Kidney glomerular epithelial cell (primary cell): Measurements from ENCODE around the gene KIRREL1.

Experiments
- DNase-seq: peaks from one replicate; lab custom pipeline; 2025; lab: John Stamatoyannopoulos, UW

KIRREL1 gene

GRCh38 chr1:158035976-158036583, 42.6 kb downstream of the KIRREL1 start:
- DNase-seq, result peak; percentile 33

- DNase-seq, result no peak
These were observed 43.8 kb downstream of the KIRREL1 start for GRCh38 chr1:158037008-158037865.

- DNase-seq, result peak; percentile 76
These were observed 44.5 kb downstream of the KIRREL1 start for GRCh38 chr1:158037866-158038359.

DNA sequence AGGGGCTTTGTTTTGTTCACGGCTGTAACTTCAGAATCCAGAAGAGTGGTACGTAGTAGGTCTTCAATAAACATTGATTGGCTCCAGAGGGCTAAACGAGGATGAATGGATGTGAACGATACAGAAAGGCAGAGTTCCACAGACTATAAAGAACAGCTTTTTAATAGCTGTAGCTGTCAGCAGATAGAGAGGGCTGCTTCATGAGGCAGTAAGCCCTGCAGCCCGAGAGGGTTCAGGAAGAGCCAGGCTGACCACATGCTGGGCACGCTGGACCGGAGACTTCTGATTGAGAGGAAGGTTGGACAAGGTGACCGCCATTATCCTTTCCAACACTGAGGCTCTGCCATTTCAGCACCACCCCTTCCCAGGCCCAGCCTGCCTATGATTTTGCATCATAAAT, 45.3 kb downstream of the KIRREL1 start:
- DNase-seq, result no peak

- no peak for DNase-seq
These were observed 45.9 kb downstream of the KIRREL1 start for GRCh38 chr1:158039380-158039779.

DNA sequence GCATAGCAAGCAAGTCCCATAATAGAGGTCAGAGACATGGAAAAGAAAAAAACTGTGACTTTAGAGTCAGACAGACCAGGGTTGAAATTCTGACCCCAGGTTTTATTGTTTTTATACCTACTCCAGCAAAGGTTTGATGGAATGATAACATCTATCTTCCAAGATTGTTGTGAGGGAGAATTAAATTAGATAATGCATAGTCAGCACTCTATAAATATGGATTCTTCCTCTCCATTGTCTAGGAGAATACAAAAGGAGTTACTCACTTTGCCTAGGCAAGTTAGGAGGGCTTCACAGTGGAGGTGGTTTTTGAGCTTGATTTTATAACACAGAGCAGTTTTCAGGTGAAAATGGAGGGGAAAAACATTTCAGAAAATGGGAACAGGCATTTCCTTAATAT, 46.9 kb downstream of the KIRREL1 start:
- no peak for DNase-seq

GRCh38 chr1:158043232-158043631, 49.8 kb downstream of the KIRREL1 start:
- no peak for DNase-seq

DNA sequence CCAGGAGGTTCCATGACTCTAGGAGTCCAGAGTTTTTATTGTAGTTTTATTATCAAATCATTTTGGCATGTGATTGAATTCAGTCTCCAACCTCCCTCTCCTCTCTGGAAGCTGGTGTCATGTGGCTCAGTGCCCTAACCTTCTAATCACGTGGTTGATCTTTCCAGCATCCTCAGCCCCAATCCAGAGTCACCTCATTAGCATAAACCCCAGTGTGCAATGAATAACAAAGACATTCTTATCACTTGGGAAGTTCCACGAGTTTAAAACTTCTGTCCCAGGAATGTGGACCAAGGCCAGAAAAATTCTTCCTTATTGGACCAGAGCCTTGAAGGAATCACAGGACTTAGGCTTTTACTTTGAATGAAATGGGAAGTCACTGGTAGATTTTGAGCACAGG, 52.2 kb downstream of the KIRREL1 start:
- peak; percentile 68 for DNase-seq

DNA sequence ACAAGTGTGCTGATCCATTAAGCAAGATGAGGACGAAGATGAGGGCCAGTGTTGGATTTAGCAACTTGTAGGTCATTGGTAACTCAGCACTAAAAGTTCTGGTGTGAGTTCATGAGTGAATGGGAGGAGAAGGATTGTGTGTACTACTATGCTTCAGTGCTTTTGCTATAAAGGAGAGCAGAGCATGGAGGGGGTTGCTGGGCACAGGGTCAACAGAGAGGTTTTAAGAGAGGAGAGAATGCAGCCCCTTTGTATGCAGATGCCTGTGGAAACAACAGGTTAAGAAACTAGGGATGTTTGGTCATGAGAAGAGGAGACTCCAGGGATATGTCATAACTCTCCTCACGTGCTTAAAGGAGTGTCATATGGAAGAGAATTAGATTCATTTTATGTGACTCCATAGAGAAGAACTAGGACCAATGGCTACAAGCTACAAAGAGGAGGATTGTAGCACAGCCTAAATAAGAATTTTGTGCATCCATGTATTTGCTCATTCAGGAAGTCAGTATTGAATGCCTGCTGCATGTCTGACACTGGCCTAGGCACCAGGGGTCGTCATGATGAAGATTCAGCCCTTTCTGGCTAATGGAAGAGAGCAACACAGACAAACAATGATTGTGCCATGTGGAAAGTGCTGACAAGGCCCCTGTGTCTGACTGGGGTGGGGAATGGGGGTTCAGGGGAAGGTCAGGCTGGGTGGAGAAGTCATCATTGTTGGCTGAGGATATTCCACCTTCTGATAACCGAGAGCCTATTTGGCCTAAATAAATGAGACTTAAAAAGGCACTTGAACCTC, 53.5 kb downstream of the KIRREL1 start:
- DNase-seq, result no peak

DNA sequence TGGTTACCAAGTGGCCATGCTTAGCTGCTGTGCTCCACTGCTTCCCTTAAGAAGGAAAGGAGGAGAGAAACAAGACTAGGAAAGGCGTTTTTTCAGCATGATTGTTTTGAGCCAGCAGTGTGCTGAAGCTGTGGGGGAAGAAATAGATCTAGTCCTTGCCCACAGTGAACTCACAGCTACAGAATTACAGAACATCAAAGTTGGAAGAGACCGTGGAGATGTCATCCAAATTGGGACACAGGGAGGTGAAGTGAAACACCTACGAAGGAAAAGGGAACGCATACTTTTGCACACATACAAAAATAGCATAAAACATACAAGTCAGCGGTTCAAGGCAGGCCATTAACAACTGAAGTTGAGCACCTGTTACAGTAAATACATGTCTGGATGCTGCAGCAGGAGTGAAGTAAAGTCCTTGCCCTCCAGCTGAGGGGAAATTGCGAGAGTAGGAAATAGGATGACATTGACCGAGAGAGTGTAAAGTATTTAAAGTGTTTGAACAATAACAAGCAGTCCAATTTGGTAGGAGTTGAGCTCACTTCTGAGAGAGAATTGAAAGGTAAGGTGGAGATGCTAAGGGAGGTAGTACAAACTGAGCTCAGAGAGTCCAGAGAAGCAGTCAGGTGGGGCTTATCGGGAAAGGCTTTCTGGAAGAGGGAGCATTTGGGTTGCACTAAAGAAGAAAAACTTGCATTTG, 55.1 kb downstream of the KIRREL1 start:
- DNase-seq, result no peak

DNA sequence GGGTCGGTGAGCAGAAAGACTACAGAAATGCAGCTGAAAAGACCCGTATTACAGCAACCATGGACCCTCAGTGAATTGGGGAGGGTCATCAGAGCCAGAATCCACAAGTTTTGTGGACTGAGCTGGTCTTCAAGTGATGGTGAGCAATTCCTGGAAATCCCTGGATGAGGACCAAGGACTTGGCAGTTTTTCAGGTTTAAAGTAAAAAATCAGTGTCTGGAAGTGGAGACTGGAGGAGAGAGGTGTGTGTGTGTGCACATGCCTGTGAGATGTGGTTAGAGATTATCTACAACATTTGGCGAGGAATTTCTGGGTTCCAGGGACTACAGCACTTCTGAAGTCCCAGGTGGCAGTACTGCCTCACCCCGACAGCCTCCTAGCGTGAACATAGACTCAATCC, 56.4 kb downstream of the KIRREL1 start:
- no peak for DNase-seq

GRCh38 chr1:158053276-158053675, 59.8 kb downstream of the KIRREL1 start:
- DNase-seq, result no peak

GRCh38 chr1:158054721-158055120, 61.3 kb downstream of the KIRREL1 start:
- DNase-seq, result no peak

- DNase-seq, result no peak
These were observed 62.4 kb downstream of the KIRREL1 start for GRCh38 chr1:158055854-158056253.

GRCh38 chr1:158056498-158056897, 63.1 kb downstream of the KIRREL1 start:
- DNase-seq, result no peak

- DNase-seq, result no peak
These were observed 65.0 kb downstream of the KIRREL1 start for GRCh38 chr1:158058237-158058985.

DNA sequence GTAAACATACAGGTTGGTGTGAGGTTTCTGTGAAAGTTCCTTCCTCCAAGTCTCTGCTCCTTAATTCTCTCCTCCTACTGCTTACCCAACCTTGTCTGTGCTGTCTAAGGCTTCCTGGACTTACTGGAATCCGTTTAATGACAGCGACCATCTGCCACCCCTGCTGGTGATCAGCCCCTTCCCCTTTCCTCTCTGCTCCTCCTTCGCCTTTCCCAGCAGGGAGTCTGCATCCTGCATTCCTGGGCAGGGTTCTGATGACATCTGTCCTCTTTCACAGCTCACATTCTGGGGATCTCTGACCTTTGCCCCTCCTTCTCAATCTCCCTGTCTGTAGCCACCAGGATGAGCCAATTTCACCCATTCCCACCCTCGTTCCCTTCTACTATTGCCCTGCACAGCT, 66.5 kb downstream of the KIRREL1 start:
- no peak for DNase-seq

GRCh38 chr1:158062174-158062573, 68.7 kb downstream of the KIRREL1 start:
- DNase-seq, result no peak

- DNase-seq, result no peak
These were observed 74.2 kb downstream of the KIRREL1 start for GRCh38 chr1:158067662-158068061.

DNA sequence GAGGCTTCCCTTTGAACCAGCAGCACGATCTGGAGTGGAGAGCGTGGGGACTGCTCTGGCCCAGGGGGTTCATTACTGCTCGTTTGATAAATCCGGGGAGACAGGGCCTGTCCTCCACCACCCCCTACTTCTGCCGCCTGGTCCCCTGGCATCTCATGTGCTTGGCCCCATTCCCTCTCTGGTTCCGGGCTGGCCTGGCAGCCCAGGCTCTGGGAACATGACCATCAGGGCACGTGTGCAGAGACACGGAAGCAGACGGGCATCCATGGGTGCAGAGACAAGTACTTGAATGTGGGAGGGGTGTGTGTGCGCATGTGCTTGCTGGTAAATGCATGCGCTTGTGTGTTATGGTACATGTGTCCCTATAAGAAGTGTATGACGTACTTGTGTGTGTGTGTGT, 75.5 kb downstream of the KIRREL1 start:
- no peak for DNase-seq

- DNase-seq, result peak; percentile 52
These were observed 77.7 kb downstream of the KIRREL1 start for GRCh38 chr1:158071138-158071537.
